Caco-2 (cell line): ENCODE results near the gene LYPD6. TPM values are rescaled to one million over a fixed set of nuclear protein-coding genes. Genes with fewer than 3 reads are reported as not detected.

Source experiments
- BruUV-seq: library from RNA; stranded (reverse); fragments of 400-500 nt; replicated peaks from 2 replicates; lab custom pipeline; 2021; lab: Mats Ljungman, UMichigan
- CTCF ChIA-PET: fragments of 300-600 bp; sonication (Branson Sonifier 250); formaldehyde crosslinking; loops from one replicate; lab custom pipeline; 2022; ENCODE audit warnings: antibody characterized with exemption; lab: Charles Lee
- POLR2A ChIA-PET: fragments of 300-600 bp; sonication (Branson Sonifier 250); formaldehyde crosslinking; loops from one replicate; lab custom pipeline; 2022; ENCODE audit warnings: antibody characterized with exemption; lab: Charles Lee
- DNase-seq, 2 experiments: peaks; one replicate each; pipeline versions ENCODE4 v3.0.0 to v3.0.0-alpha.2; 2020 to 2022
- H3K27me3 ChIP-seq: replicated peaks from 2 replicates; pipeline ENCODE4 v1.6.0; 2011; ENCODE audit warnings: low read length; ENCODE audit not compliant: control insufficient read depth, insufficient read depth
- H3K36me3 ChIP-seq: 2 replicates; pipeline ENCODE4 v1.5.1; 2011; ENCODE audit warnings: low read length; ENCODE audit not compliant: control insufficient read depth, insufficient read depth
- H3K4me1 ChIP-seq: fragments of 250-450 bp; sonication (Bioruptor Pico); 2 replicates; pipeline ENCODE4 v1.5.1; 2020; ENCODE audit warnings: mild to moderate bottlenecking
- H3K4me3 ChIP-seq: 2 replicates; pipeline ENCODE4 v1.5.1; 2011; ENCODE audit warnings: low read depth, mild to moderate bottlenecking, control low read depth, low read length
- H3K9me3 ChIP-seq: fragments of 250-450 bp; sonication (Bioruptor Pico); 2 replicates; pipeline ENCODE4 v1.5.1; 2020; ENCODE audit warnings: mild to moderate bottlenecking, moderate library complexity
- H3K27ac Mint-ChIP-seq: one replicate; pipeline ENCODE4 v1.8.0; 2022; ENCODE audit warnings: mixed read lengths; ENCODE audit not compliant: unreplicated experiment
- H3K27me3 Mint-ChIP-seq: one replicate; pipeline ENCODE4 v1.8.0; 2022; ENCODE audit warnings: mixed read lengths; ENCODE audit not compliant: insufficient read depth, unreplicated experiment
- H3K36me3 Mint-ChIP-seq: one replicate; pipeline ENCODE4 v1.8.0; 2022; ENCODE audit warnings: mild to moderate bottlenecking, mixed read lengths; ENCODE audit not compliant: insufficient read depth, unreplicated experiment
- H3K4me1 Mint-ChIP-seq: one replicate; pipeline ENCODE4 v1.8.0; 2022; ENCODE audit warnings: low read depth, mixed read lengths; ENCODE audit not compliant: unreplicated experiment
- H3K4me3 Mint-ChIP-seq: one replicate; pipeline ENCODE4 v1.8.0; 2022; ENCODE audit warnings: mild to moderate bottlenecking, moderate library complexity, mixed read lengths; ENCODE audit not compliant: unreplicated experiment
- H3K9me3 Mint-ChIP-seq: one replicate; pipeline ENCODE4 v1.8.0; 2022; ENCODE audit warnings: mixed read lengths; ENCODE audit not compliant: unreplicated experiment
- intact Hi-C: fragments of 100-400 bp; cut with micrococcal nuclease; formaldehyde crosslinking; loops from one replicate; pipeline ENCODE4 v1.10.0; 2022; ENCODE audit not compliant: unreplicated experiment
- total RNA-seq: library from RNA; stranded (reverse); gene quantifications from 2 replicates; pipeline ENCODE4 v1.2.3, GENCODE V29; 2022
- TF ChIP-seq, protein P1 (sequence below), 2 experiments: fragments of 200-600 bp in 1 of 2; IDR thresholded peaks; 1 replicate in 1 of 2; 2 replicates in 1 of 2; pipeline versions ENCODE4 v1.5.1 to v1.8.0; 2011 to 2022; ENCODE audit warnings: antibody characterized with exemption in 1 of 2, control low read depth in 1 of 2, inconsistent platforms in 1 of 2, low read depth in 1 of 2, low read length in 1 of 2, mild to moderate bottlenecking in 1 of 2, moderate library complexity in 1 of 2; ENCODE audit not compliant: insufficient read depth in 1 of 2, severe bottlenecking in 1 of 2, unreplicated experiment in 1 of 2

The LYPD6 gene
- total RNA-seq, 1 experiment from 2014 or later = 9.0 TPM

DNA sequence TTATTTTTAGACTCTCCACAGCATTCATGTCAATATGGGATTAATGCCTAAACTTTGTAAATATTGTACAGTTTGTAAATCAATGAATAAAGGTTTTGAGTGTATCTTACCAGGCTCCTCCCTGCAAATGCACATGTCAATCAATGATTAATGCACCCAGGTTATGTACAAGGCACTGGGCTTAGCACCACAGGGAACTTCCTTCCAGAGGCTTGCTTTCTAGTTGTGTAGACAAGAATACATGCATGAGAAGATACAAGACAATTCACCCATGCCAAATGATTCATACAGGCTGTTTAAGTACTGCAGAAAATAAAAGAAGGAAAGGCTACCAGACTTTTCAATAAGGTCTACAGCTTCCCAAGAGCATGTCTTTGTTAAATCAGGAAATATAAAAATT is 143.1 kb downstream of the LYPD6 start:
- peaks cover 4% of the 10 kb centered on the region for H3K9me3 Mint-ChIP-seq
- no peaks in the 10 kb centered on the region for H3K27me3 Mint-ChIP-seq
- DNase-seq = no peak
- peaks cover 4% of the 10 kb centered on the region for H3K4me1 Mint-ChIP-seq
- H3K4me3 Mint-ChIP-seq = no peak overlapping the region
- H3K4me1 ChIP-seq = no peaks in the 10 kb centered on the region
- BruUV-seq = no TSS peak
- no peaks in the 10 kb centered on the region for H3K27me3 ChIP-seq
- H3K36me3 ChIP-seq = no peaks in the 10 kb centered on the region
- TF ChIP-seq, protein P1, sequence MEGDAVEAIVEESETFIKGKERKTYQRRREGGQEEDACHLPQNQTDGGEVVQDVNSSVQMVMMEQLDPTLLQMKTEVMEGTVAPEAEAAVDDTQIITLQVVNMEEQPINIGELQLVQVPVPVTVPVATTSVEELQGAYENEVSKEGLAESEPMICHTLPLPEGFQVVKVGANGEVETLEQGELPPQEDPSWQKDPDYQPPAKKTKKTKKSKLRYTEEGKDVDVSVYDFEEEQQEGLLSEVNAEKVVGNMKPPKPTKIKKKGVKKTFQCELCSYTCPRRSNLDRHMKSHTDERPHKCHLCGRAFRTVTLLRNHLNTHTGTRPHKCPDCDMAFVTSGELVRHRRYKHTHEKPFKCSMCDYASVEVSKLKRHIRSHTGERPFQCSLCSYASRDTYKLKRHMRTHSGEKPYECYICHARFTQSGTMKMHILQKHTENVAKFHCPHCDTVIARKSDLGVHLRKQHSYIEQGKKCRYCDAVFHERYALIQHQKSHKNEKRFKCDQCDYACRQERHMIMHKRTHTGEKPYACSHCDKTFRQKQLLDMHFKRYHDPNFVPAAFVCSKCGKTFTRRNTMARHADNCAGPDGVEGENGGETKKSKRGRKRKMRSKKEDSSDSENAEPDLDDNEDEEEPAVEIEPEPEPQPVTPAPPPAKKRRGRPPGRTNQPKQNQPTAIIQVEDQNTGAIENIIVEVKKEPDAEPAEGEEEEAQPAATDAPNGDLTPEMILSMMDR (IDR thresholded peaks at IDR 0.05; ENCODE audit: insufficient read depth in 1 of 2, low read depth in 1 of 2, low read length in 1 of 2, severe bottlenecking in 1 of 2, unreplicated experiment in 1 of 2) = no peak
- no peaks in the 10 kb centered on the region for H3K9me3 ChIP-seq
- ChIA-PET POLR2A (no interaction called here), CTCF (no interaction called here)
- H3K36me3 Mint-ChIP-seq = peaks cover 6% of the 10 kb centered on the region
- H3K27ac Mint-ChIP-seq = no peak overlapping the region
- no peak overlapping the region for H3K4me3 ChIP-seq
- intact Hi-C loops = no loop called here

DNA sequence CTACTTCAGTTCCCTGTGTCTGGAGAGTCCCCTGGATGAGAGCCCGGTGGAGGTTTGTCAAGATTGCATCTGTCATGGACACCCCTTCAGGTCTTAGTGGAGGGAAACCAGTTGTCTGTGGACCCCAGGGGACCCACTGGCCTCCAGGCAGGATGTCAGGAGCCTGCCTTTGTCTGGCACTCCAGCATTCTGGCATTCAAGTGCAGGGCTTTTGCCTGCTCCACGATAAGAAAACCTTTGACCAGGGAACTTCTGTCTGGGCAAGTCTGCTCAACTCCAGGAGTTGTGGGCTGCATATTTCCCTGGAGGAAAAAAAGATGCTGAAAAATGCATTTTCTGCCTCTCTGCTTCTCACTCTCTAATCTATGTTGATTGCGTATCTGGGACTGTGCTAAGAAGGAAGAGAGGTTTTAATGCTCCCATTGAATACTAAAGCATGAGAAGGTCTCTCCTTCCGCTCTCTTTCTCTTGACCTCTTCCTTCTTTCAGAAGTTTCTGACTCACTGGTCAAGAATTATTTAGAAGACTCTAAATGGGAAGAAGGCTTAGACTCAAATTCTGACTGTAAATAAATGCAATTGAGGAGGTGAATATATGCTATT is 152.7 kb downstream of the LYPD6 start:
- Mint-ChIP-seq H3K9me3 (no peaks in the 10 kb centered on the region), H3K27ac (no peak overlapping the region), H3K36me3 (no peaks in the 10 kb centered on the region), H3K4me1 (no peaks in the 10 kb centered on the region), H3K27me3 (no peaks in the 10 kb centered on the region), H3K4me3 (no peak overlapping the region)
- Histone ChIP-seq H3K9me3 (no peaks in the 10 kb centered on the region), H3K36me3 (no peaks in the 10 kb centered on the region), H3K27me3 (no peaks in the 10 kb centered on the region), H3K4me1 (peaks cover 6% of the 10 kb centered on the region), H3K4me3 (no peak overlapping the region)
- no TSS peak for BruUV-seq
- POLR2A ChIA-PET = no interaction called here
- CTCF ChIA-PET = no interaction called here
- intact Hi-C loops = no loop called here
- TF ChIP-seq, protein P1 (IDR thresholded peaks at IDR 0.05; ENCODE audit: insufficient read depth in 1 of 2, low read depth in 1 of 2, low read length in 1 of 2, severe bottlenecking in 1 of 2, unreplicated experiment in 1 of 2) = no peak
- DNase-seq = no peak

DNA sequence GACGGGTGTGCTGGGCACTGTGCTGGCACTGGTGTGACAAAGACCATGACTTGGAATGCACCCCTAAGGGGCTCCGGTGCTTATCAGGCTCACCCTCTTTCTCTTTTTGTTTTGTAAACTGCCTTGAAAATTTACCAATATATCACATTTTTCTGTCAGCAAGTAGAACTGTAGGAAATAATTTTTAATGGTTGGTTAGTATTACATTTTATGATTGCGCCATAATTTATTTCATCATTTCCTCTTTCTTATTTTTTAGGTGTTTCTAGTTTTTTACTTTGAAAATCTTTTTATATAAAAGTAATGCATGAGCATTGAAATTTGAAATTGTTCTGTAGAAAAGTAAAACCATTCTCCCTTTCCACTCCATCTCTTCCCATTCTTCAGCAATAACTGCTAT is 156.3 kb downstream of the LYPD6 start:
- TF ChIP-seq, protein P1 (IDR thresholded peaks at IDR 0.05; ENCODE audit: insufficient read depth in 1 of 2, low read depth in 1 of 2, low read length in 1 of 2, severe bottlenecking in 1 of 2, unreplicated experiment in 1 of 2) = no peak
- Mint-ChIP-seq H3K9me3 (no peaks in the 10 kb centered on the region), H3K27ac (no peak overlapping the region), H3K36me3 (no peaks in the 10 kb centered on the region), H3K27me3 (no peaks in the 10 kb centered on the region), H3K4me1 (no peaks in the 10 kb centered on the region), H3K4me3 (no peak overlapping the region)
- intact Hi-C loops = loop anchor here (5.0 kb wide), 1 partner anchor 154 kb away; the partner anchor contains the start of gene LYPD6
- DNase-seq = no peak
- Histone ChIP-seq H3K36me3 (no peaks in the 10 kb centered on the region), H3K9me3 (no peaks in the 10 kb centered on the region; the same call in 1 of the 2 replicates), H3K4me3 (no peak overlapping the region), H3K4me1 (peaks cover 20% of the 10 kb centered on the region), H3K27me3 (no peaks in the 10 kb centered on the region)
- BruUV-seq = no TSS peak
- ChIA-PET POLR2A (no interaction called here), CTCF (no interaction called here)
